Adipose tissue (tissue), 3 donors: ENCODE measurements around the gene CASP5. TPM values are rescaled to one million over a fixed set of nuclear protein-coding genes. Genes with fewer than 3 reads are reported as not detected.
"Not testable (repeated sequence)": the region's sequence is repeated elsewhere in the genome, so short reads cannot be mapped to it uniquely, and the experiment has no call there.

Experiments
- H3K27ac ChIP-seq: one replicate; pipeline ENCODE4 v1.5.1; 2013; ENCODE audit warnings: low read depth, low read length
- WGBS, 3 donors: extraction: QIAGEN DNeasy Blood & Tissue Kit; methylation state at CpG; one replicate each; pipeline ENCODE4 v1.1.7; 2013; 5-methylcytosine and 5-hydroxymethylcytosine counted together
- polyA plus RNA-seq, 3 donors: library from polyadenylated mRNA; stranded (reverse); fragments of 200-250 nt; gene quantifications; one replicate each; pipeline ENCODE4 v1.2.3, GENCODE V29; 2013
- donor health status: healthy with polysubstance abuse.
- donor health status: Bipolar disorder and iron deficiency.
- donor health status: healthy.

CASP5 gene
- polyA plus RNA-seq, 3 donors, result 0.14 to 1.2 (median 0.51) TPM

DNA sequence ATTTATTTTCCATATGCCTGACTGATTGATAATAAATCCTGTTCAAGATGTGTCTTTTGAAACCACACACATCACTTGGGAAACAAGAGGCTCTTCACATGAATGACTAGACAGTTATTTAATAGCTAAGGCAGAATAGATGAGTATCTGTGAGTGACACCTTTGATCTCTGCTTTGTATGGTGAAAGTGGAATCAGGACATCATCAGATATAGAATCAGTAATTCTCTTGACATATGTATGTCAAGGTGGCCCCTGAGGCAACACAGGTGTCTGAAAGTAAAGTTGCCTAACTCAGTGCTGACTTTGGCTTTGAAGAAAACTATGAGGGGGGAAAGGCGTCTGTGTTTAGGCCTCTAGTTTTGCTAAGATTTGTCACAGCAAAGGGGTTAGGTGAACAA is 43.1 kb downstream of the CASP5 start:
- no peak overlapping the region for H3K27ac ChIP-seq
- WGBS, 3 donors, result 81 to 87% (median 85%) methylated on average over 1 of the region's 1 CpG

DNA sequence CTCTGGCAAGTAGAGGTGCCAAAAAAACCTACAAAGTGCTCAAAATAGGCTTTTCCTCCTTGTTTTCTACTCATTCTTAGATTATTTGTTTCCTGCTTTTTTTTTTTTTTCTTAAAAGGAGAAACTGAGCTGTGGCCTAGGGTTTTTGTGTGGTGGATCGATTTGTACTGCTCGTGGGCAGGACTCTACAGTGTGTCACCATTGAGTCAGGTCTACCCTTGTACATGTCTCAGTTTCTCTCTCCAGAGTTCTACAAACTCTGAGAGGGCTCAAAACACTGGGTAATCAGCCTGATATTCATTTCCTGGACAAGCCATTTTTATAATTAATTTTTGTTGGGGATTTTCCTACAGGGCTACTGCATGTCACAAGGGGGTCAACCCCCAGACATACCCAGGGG is 49.4 kb downstream of the CASP5 start:
- 80 to 95% (median 85%) methylated on average over 2 of the region's 2 CpGs for WGBS, 3 donors
- H3K27ac ChIP-seq, result no peak overlapping the region

DNA sequence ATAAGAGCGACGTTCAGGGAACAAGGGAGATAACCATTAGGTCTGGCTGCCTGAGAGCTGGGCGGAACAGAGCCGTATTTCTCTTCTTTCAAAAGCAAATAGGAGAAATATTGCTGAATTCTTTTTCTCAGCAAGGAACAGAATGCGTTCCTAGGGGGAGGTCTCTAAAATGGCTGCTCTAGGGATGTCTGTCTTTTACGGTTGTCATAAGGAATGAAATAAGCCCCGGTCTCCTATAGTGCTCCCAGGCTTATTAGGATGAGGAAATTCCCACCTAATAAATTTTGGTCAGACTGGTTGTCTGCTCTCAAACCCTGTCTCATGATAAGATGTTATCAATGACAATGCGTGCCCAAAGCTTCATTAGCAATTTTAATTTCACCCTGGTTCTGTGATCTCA is 50.0 kb downstream of the CASP5 start:
- not testable (repeated sequence) for H3K27ac ChIP-seq
- WGBS, 3 donors, result 81 to 95% (median 93%) methylated on average over 8 of the region's 8 CpGs

DNA sequence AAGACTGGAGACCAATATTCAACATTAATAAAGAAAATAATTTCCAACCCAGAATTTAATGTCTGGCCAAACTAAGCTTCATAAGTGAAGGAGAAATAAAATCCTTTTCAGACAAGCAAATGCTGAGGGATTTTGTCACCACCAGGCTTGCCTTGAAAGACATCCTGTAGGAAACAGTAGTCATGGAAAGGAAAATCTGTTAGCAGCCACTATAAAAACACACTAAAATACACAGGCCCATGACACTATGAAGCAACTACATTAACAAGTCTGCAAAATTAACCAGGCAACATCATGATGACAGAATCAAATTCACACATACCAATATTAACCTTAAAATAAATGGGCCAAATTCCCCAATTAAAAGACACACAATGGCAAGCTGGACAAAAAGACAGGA is 52.2 kb downstream of the CASP5 start:
- no peak overlapping the region for H3K27ac ChIP-seq

DNA sequence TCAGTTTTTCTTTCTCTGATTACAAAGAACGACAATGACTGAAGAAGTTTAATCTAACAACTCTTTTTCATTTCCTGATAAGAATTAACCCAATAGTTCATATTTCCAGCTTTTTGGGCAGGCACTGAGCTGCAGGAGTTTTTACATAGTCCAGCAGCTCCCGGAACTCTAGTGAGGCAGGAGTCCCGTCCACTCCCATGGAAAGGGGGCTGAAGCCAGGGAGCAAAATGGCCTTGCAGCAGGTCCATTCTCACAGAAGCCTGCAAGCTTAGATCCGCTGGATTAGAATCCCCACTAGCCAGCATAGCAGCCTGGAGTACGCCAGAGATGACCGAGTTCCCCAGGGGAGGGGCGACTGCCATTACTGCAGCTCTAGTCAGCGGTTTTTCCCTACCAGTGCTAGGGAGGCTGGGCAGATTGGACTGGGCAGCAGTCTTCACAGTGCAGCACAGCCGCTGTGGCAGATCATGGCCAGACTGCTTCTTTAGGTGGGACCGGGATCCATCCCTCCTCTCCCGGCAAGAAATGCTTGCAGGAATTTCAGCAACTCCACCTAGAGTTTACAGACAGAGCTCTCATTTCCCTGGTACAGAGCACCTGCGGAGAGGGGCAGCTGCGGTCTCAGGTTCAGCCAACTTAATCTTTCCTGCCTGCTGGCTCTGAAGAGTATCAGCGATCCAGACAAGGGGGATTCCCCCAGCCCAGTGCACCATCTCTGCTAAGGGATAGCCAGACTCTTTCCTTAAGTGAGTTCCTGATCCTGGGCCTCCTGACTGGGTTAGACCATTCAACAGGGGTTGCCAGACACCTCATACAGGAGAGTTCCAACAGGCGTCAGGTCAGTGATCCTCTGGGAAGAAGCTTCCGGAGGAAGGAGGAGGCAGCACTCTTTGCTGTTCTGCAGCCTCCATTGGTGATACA is 53.9 kb downstream of the CASP5 start:
- peak overlapping the region; percentile 40 for H3K27ac ChIP-seq
- 46 to 47% (median 47%) methylated on average over 16 of the region's 16 CpGs for WGBS, 3 donors

GRCh38 chr11:104968355-104968855 is 54.6 kb downstream of the CASP5 start, which contains the start of gene CASP4:
Gene CASP4 (minus strand): TSS chr11:104968574. CDS start chr11:104968525, 49 bp downstream.
- WGBS, 3 donors, result 0% methylated on average over 4 of the region's 4 CpGs
- peak within 1 kb of the TSS; percentile 40 for H3K27ac ChIP-seq

DNA sequence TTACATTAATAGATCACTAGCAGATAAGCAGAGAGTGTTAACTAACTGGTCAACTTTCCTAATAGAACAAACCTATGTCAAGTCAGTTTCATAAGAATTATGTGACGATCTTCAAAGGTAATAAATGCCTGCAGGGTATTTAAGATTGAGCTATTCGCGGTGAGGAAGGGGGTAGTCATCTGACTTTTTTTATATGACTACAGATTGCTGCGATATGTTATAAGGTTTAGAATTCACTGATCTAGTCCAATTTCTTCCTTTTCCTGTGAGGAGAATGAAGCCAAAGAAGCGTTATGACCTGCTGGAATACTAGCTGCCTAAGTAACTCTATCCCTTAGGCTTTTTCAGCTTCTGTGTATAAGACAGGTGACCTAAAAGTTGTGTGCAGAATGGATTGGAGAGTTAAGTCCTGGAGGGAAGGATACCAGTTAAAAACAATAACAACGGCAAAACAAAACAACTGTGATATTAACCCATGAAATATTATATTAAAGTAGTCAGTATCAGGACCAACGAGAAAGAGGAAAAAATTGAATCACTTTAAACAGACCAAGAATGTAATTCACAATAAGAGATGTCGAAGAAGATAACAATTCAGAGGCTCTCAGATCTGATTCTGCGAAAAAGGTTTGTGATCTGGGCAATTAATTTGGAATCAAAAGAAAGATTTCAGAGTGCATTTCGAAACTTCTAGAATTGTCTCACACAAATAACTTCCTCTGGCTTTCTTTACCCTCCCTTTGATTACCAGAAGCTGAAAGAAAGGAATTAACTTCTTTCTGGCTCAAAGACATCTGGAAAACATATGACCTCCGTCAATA is 55.2 kb downstream of the CASP5 start:
- WGBS, 3 donors, result 4 to 9% (median 4%) methylated on average over 11 of the region's 11 CpGs
- peak overlapping the region; percentile 40 for H3K27ac ChIP-seq

- WGBS, 3 donors, result 76 to 89% (median 88%) methylated on average over 5 of the region's 5 CpGs
- no peak overlapping the region for H3K27ac ChIP-seq
Measured at GRCh38 chr11:104965735-104966134, 57.2 kb downstream of the CASP5 start.

GRCh38 chr11:104964247-104964646 is 58.7 kb downstream of the CASP5 start:
- 95 to 100% (median 100%) methylated on average over 1 of the region's 1 CpG for WGBS, 3 donors
- H3K27ac ChIP-seq, result no peak overlapping the region

GRCh38 chr11:104962852-104963251 is 60.1 kb downstream of the CASP5 start:
- 78 to 91% (median 86%) methylated on average over 3 of the region's 3 CpGs for WGBS, 3 donors

DNA sequence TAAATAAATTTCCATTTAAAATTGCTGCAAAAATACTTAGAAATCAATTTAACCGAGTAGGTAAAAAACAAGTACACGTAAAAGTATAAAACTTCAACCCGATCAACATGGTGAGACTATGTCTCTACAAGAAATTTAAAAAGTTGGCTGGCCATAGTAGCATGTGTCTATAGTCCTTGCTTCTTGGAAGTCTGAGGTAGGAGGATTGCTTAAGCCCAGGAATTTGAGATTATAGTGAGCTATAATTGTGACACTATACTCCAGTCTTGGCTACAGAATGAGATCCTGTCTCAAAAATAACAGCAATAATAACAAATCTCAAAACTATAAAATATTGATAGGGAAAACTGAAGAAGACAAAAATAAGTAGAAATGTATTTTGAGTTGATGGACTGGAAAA is 65.7 kb downstream of the CASP5 start:
- 97 to 100% (median 99%) methylated on average over 3 of the region's 3 CpGs for WGBS, 3 donors

More at GRCh38 chr11:104962852-104963251, 60.1 kb downstream of the CASP5 start:
- H3K27ac ChIP-seq, result no peak overlapping the region

DNA sequence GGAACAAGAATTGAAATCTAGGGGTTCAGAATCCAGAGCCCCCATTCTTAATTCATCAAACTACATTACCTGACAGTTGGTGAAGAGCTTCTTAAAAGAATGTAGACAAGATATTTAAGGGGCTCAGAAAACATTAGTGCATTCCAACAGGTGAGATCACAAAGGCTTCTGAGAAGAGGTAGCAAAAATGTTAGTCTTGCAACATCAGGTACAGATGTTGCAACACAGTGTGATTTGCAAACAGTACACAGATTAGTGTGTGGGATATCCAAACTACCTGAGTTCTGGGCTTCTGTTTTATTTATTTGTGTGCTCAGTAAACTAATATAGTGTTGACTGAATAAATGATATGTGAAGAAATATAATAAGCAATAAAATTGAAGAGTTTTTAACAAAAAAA is 66.4 kb downstream of the CASP5 start:
- no peak overlapping the region for H3K27ac ChIP-seq

More for the DNA sequence above, 65.7 kb downstream of the CASP5 start:
- H3K27ac ChIP-seq, result no peak overlapping the region

DNA sequence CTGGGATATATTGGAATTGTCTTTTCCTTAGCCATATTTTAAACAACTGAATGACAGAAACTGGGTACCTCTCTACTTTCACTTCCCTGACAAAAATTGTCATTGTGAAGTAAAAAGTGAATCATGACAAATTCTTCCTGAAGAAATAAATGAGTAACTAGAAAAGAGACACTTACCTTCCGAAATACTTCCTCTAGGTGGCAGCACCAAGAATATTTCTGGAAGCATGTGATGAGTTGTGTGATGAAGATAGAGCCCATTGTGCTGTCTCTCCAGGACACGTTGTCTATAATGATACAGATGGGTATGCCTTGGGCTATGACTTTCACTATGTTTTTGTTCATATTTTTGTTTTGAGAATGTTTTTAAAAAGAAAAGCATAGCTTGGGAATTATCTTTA is 76.1 kb downstream of the CASP5 start:
- 19 to 28% (median 21%) methylated on average over 2 of the region's 2 CpGs for WGBS, 3 donors
- no peak overlapping the region for H3K27ac ChIP-seq

Other genes with a start within 250 kb of the CASP5 start
- under 1 TPM; 0.07 to 0.56 (median 0.31) TPM for gene CASP12, start 124.7 kb downstream of the CASP5 start, polyA plus RNA-seq
- gene CASP4, start 54.6 kb downstream of the CASP5 start, polyA plus RNA-seq, result 100 to 1,000 TPM in 1 of 3 donors, 10 to 100 TPM in 2; 68.6 to 105 (median 87.4) TPM
- 10 to 100 TPM in 2 of 3 donors, 1 to 10 TPM in 1; 4.3 to 24.5 (median 22.2) TPM for gene CASP1, start 12.0 kb upstream of the CASP5 start, polyA plus RNA-seq
- gene CARD16, start 22.2 kb upstream of the CASP5 start, polyA plus RNA-seq, result 10 to 100 TPM in 2 of 3 donors, 1 to 10 TPM in 1; 3.3 to 52.2 (median 22.1) TPM
- not detected for gene CARD18, start 116.6 kb upstream of the CASP5 start, polyA plus RNA-seq